PC-3 (cell line): ENCODE measurements around the gene APOLD1. TPM values are rescaled to one million over a fixed set of nuclear protein-coding genes. Genes with fewer than 3 reads are reported as not detected.

ENCODE experiments used
- ATAC-seq: fragments of 200-7000 bp; cut with Tn5 transposase; 2 replicates; pipeline ENCODE4 v1.9.1; 2020; ENCODE audit warnings: mild to moderate bottlenecking, moderate library complexity
- BruUV-seq: library from RNA; stranded (reverse); fragments of 400-500 nt; replicated peaks from 2 replicates; lab custom pipeline; 2021; lab: Mats Ljungman, UMichigan
- CTCF ChIA-PET: fragments of 300-600 bp; sonication (Branson Sonifier 250); formaldehyde crosslinking; loops from one replicate; lab custom pipeline; 2022; ENCODE audit warnings: antibody characterized with exemption; lab: Charles Lee
- POLR2A ChIA-PET: fragments of 300-600 bp; sonication (Branson Sonifier 250); formaldehyde crosslinking; loops from one replicate; lab custom pipeline; 2022; ENCODE audit warnings: antibody characterized with exemption; ENCODE audit not compliant: unreplicated experiment; lab: Charles Lee
- DNase-seq: peaks from one replicate; pipeline ENCODE4 v3.0.0-alpha.2; 2015
- H2AFZ ChIP-seq: fragments of 300-600 bp; sonication (generic); 2 replicates; pipeline ENCODE4 v1.6.0; 2016; ENCODE audit warnings: antibody characterized with exemption, low read length
- H3F3A ChIP-seq: fragments of 300-600 bp; sonication (generic); one replicate; pipeline ENCODE4 v1.6.0; 2017; ENCODE audit warnings: antibody characterized with exemption, low read length, control low read depth, mild to moderate bottlenecking; ENCODE audit not compliant: unreplicated experiment
- H3K27ac ChIP-seq: fragments of 300-600 bp; sonication (generic); 2 replicates; pipeline ENCODE4 v1.5.1; 2016; ENCODE audit warnings: mild to moderate bottlenecking, low read length
- H3K27me3 ChIP-seq: fragments of 300-600 bp; sonication (generic); 2 replicates; pipeline ENCODE4 v1.6.1; 2016; ENCODE audit warnings: low read length, mixed read lengths
- H3K36me3 ChIP-seq: fragments of 300-600 bp; sonication (generic); 2 replicates; pipeline ENCODE4 v1.6.1; 2016; ENCODE audit warnings: low read depth, mixed run types, low read length, mixed read lengths
- H3K4me1 ChIP-seq: fragments of 300-600 bp; sonication (generic); 2 replicates; pipeline ENCODE4 v1.5.1; 2016; ENCODE audit warnings: low read length; ENCODE audit not compliant: insufficient read depth
- H3K4me2 ChIP-seq: fragments of 300-600 bp; sonication (generic); 2 replicates; pipeline ENCODE4 v1.6.0; 2016; ENCODE audit warnings: low read length
- H3K4me3 ChIP-seq: fragments of 300-600 bp; sonication (generic); 2 replicates; pipeline ENCODE4 v1.5.1; 2016; ENCODE audit warnings: mild to moderate bottlenecking, low read length, mixed read lengths
- H3K79me2 ChIP-seq: fragments of 300-600 bp; sonication (generic); 2 replicates; pipeline ENCODE4 v1.6.1; 2017; ENCODE audit warnings: low read length, mixed read lengths
- H3K9ac ChIP-seq: fragments of 300-600 bp; sonication (generic); 2 replicates; pipeline ENCODE4 v1.6.0; 2016; ENCODE audit warnings: mild to moderate bottlenecking, low read length
- H3K9me2 ChIP-seq: fragments of 300-600 bp; sonication (generic); replicated peaks from 2 replicates; pipeline ENCODE4 v1.6.1; 2016; ENCODE audit warnings: mixed run types, low read length, mixed read lengths
- H3K9me3 ChIP-seq: fragments of 300-600 bp; sonication (generic); 2 replicates; pipeline ENCODE4 v1.6.1; 2016; ENCODE audit warnings: low read length, mixed read lengths
- H4K20me1 ChIP-seq: fragments of 300-600 bp; sonication (generic); 2 replicates; pipeline ENCODE4 v1.6.1; 2016; ENCODE audit warnings: low read length, mixed read lengths
- EZH2 ChIP-seq: fragments of 300-600 bp; sonication (generic); IDR thresholded peaks from one replicate; pipeline ENCODE4 v1.6.1; 2017; ENCODE audit warnings: antibody characterized with exemption, mild to moderate bottlenecking, low read length; ENCODE audit not compliant: unreplicated experiment
- EZH2phosphoT487 ChIP-seq: fragments of 300-600 bp; sonication (generic); IDR thresholded peaks from 2 replicates; pipeline ENCODE4 v1.6.1; 2018; ENCODE audit warnings: mild to moderate bottlenecking, antibody characterized with exemption, low read length, borderline replicate concordance
- intact Hi-C: fragments of 100-400 bp; cut with micrococcal nuclease; formaldehyde crosslinking; loops from 2 replicates; pipeline ENCODE4 v1.9.0; 2023
- total RNA-seq: library from RNA; depleted of rRNA; stranded (reverse); fragments of >200 nt; gene quantifications from 2 replicates; pipeline ENCODE4 v1.2.3, GENCODE V29; 2014
- TF ChIP-seq, protein P1 (sequence below): fragments of 300-600 bp; sonication (generic); conservative IDR thresholded peaks from 2 replicates; pipeline ENCODE4 v1.5.1; 2017; ENCODE audit warnings: antibody characterized with exemption, low read depth, mild to moderate bottlenecking, low read length

The APOLD1 gene
- total RNA-seq, 1 experiment from 2014 or later, result 3.5 TPM

DNA sequence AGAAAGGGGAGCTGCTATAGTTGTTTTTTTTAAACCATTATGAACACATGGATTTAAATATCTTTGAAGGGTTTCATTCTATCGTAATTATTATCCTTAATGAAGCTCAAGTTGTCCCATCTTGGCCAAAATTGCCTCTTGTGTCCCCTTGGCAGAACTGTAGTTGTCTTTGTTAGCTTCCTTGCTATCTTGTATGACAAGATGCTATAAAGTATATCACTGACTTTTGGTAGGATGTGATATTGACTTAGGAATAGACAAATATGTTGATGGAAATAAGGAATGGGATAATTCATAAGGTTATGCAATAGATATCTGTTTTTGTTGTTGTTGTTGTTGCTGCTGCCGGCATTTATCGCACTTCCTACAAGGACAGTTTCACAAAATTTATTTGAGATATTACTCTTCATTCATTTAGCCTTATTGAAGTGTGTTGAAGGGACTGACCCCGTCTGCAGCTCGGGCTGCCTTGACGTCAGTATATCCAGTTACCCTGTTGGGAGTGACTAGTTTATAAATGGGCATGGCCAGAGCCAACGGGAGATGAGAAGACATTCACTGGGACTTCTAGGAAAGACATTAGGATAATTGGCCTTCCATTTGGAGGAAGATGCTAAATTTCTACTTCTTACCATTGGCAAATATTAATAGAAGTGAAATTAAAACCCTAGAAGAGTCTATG is 26.1 kb upstream of the APOLD1 start:
- no peaks in the 10 kb centered on the region for H3K9me3 ChIP-seq
- ChIA-PET CTCF (no interaction called here), POLR2A (interaction anchor here (0.6 kb wide), 1 partner anchor 26 kb away, joined by 3 read pairs; no protein-coding TSS in a partner anchor)
- H3K9me2 ChIP-seq, result no peaks in the 10 kb centered on the region
- H3K36me3 ChIP-seq, result no peaks in the 10 kb centered on the region
- BruUV-seq, result TSS peak; percentile 87
- H4K20me1 ChIP-seq, result no peaks in the 10 kb centered on the region
- DNase-seq, result no peak
- H2AFZ ChIP-seq, result peak overlapping the region; percentile 29; the same call in 1 of the 2 replicates
- peak overlapping the region; percentile 73 for H3K4me2 ChIP-seq
- peak overlapping the region; percentile 24; the same call in 1 of the 2 replicates for H3K9ac ChIP-seq
- intact Hi-C loops, result no loop called here
- no peaks in the 10 kb centered on the region for H3F3A ChIP-seq
- H3K27me3 ChIP-seq, result no peaks in the 10 kb centered on the region
- TF ChIP-seq, protein P1, sequence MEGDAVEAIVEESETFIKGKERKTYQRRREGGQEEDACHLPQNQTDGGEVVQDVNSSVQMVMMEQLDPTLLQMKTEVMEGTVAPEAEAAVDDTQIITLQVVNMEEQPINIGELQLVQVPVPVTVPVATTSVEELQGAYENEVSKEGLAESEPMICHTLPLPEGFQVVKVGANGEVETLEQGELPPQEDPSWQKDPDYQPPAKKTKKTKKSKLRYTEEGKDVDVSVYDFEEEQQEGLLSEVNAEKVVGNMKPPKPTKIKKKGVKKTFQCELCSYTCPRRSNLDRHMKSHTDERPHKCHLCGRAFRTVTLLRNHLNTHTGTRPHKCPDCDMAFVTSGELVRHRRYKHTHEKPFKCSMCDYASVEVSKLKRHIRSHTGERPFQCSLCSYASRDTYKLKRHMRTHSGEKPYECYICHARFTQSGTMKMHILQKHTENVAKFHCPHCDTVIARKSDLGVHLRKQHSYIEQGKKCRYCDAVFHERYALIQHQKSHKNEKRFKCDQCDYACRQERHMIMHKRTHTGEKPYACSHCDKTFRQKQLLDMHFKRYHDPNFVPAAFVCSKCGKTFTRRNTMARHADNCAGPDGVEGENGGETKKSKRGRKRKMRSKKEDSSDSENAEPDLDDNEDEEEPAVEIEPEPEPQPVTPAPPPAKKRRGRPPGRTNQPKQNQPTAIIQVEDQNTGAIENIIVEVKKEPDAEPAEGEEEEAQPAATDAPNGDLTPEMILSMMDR, result no peak
- TF ChIP-seq EZH2 (no peak), EZH2phosphoT487 (no peak)
- peaks cover 15% of the 10 kb centered on the region for H3K4me1 ChIP-seq
- H3K27ac ChIP-seq, result peak overlapping the region; percentile 85
- no peak overlapping the region for H3K4me3 ChIP-seq
- ATAC-seq, result no peak
- no peaks in the 10 kb centered on the region for H3K79me2 ChIP-seq

GRCh38 chr12:12764824-12765223 is 20.6 kb upstream of the APOLD1 start:
- no peak for ATAC-seq

More at GRCh38 chr12:12764824-12765223, 20.6 kb upstream of the APOLD1 start:
- H4K20me1 ChIP-seq, result no peaks in the 10 kb centered on the region
- ChIA-PET CTCF (no interaction called here), POLR2A (no interaction called here)
- H3F3A ChIP-seq, result no peaks in the 10 kb centered on the region
- TF ChIP-seq, protein P1, result no peak
- TF ChIP-seq EZH2phosphoT487 (no peak), EZH2 (no peak)
- H3K9me2 ChIP-seq, result no peaks in the 10 kb centered on the region
- no peak overlapping the region for H3K9ac ChIP-seq
- H3K36me3 ChIP-seq, result no peaks in the 10 kb centered on the region
- H3K4me1 ChIP-seq, result no peaks in the 10 kb centered on the region
- H3K79me2 ChIP-seq, result no peaks in the 10 kb centered on the region
- no peaks in the 10 kb centered on the region for H3K27me3 ChIP-seq
- H3K4me2 ChIP-seq, result no peak overlapping the region
- no peaks in the 10 kb centered on the region for H3K9me3 ChIP-seq
- no peak overlapping the region for H3K27ac ChIP-seq
- DNase-seq, result no peak
- H3K4me3 ChIP-seq, result no peak overlapping the region
- no peak overlapping the region for H2AFZ ChIP-seq
- intact Hi-C loops, result no loop called here
- no TSS peak for BruUV-seq
